GM12878 (cell line): Measurements from ENCODE around the gene THTPA. TPM values are rescaled to one million over a fixed set of nuclear protein-coding genes. Genes with fewer than 3 reads are reported as not detected.

ENCODE experiments used
- ATAC-seq: fragments of 200-7000 bp; cut with Tn5 transposase; 3 replicates; pipeline ENCODE4 v1.9.1; 2020; ENCODE audit warnings: mild to moderate bottlenecking, moderate library complexity
- BruUV-seq: library from RNA; stranded (reverse); fragments of 400-500 nt; replicated peaks from 2 replicates; lab custom pipeline; 2021; lab: Mats Ljungman, UMichigan
- CTCF ChIA-PET: fragments of 300-600 bp; sonication (Branson Sonifier 250); formaldehyde crosslinking; extraction: SDS; loops from one replicate; lab custom pipeline; 2021; ENCODE audit warnings: inconsistent platforms; lab: Yijun Ruan, JAX
- POLR2A ChIA-PET: fragments of 350-600 bp; formaldehyde crosslinking; extraction: SDS; loops from one replicate; lab custom pipeline; 2021; ENCODE audit warnings: inconsistent platforms; lab: Charles Lee
- RAD21 ChIA-PET: fragments of 300-600 bp; sonication (Branson Sonifier 250); formaldehyde crosslinking; loops from one replicate; lab custom pipeline; 2023; ENCODE audit warnings: antibody characterized with exemption; ENCODE audit not compliant: unreplicated experiment; lab: Charles Lee
- SMC1A ChIA-PET: fragments of 300-600 bp; sonication (Branson Sonifier 250); formaldehyde crosslinking; loops from one replicate; lab custom pipeline; 2023; ENCODE audit not compliant: unreplicated experiment, uncharacterized antibody; lab: Charles Lee
- DNase-seq: peaks from one replicate; pipeline ENCODE4 v3.0.0-alpha.2; 2011; ENCODE audit warnings: low read depth, low spot score
- FAIRE-seq: peaks from 3 replicates; lab custom pipeline; 2011; peaks lifted over from hg19 to GRCh38; lab: Jason Lieb, UNC
- H2AFZ ChIP-seq: 2 replicates; pipeline ENCODE4 v1.6.0; 2011; ENCODE audit warnings: low read depth, low read length, control low read depth; ENCODE audit not compliant: control insufficient read depth
- H3K27ac ChIP-seq: 2 replicates; pipeline ENCODE4 v1.5.1; 2011; ENCODE audit warnings: control low read depth; ENCODE audit not compliant: control insufficient read depth, insufficient read depth
- H3K27me3 ChIP-seq, 2 experiments: replicated peaks in 1 of 2; 2 replicates each; pipeline versions ENCODE4 v1.6.0 to v1.6.1; 2011; ENCODE audit warnings: low read length in 1 of 2; ENCODE audit not compliant: control insufficient read depth in 2 of 2, insufficient read depth in 2 of 2
- H3K36me3 ChIP-seq, 2 experiments: 2 replicates each; pipeline ENCODE4 v1.5.1; 2011; ENCODE audit warnings: low read length in 1 of 2; ENCODE audit not compliant: control insufficient read depth in 2 of 2, insufficient read depth in 2 of 2
- H3K4me1 ChIP-seq: 2 replicates; pipeline ENCODE4 v1.6.1; 2011; ENCODE audit warnings: mild to moderate bottlenecking, low read length, moderate library complexity, mixed read lengths; ENCODE audit not compliant: control insufficient read depth, insufficient read depth
- H3K4me2 ChIP-seq: 2 replicates; pipeline ENCODE4 v1.6.0; 2011; ENCODE audit warnings: control low read depth; ENCODE audit not compliant: control insufficient read depth, insufficient read depth
- H3K4me3 ChIP-seq: fragments of 200-600 bp; sonication (generic); 2 replicates; pipeline ENCODE4 v1.5.1; 2016
- H3K79me2 ChIP-seq: 2 replicates; pipeline ENCODE4 v1.6.0; 2011; ENCODE audit warnings: low read length; ENCODE audit not compliant: control insufficient read depth, insufficient read depth
- H3K9ac ChIP-seq: 2 replicates; pipeline ENCODE4 v1.8.0; 2011; ENCODE audit warnings: low read length, control low read depth, mixed read lengths; ENCODE audit not compliant: control insufficient read depth, insufficient read depth
- H3K9me3 ChIP-seq: replicated peaks from 3 replicates; pipeline ENCODE4 v1.5.1; 2011; ENCODE audit warnings: mild to moderate bottlenecking, low read length; ENCODE audit not compliant: control insufficient read depth, insufficient read depth
- H4K20me1 ChIP-seq: 2 replicates; pipeline ENCODE4 v1.6.0; 2011; ENCODE audit not compliant: control insufficient read depth, insufficient read depth
- HCFC1 ChIP-seq: fragments of 150-350 bp; IDR thresholded peaks from 2 replicates; pipeline ENCODE4 v1.6.1; 2014; ENCODE audit warnings: low read length
- IKZF1 ChIP-seq: fragments of 450-650 bp; conservative IDR thresholded peaks from 2 replicates; pipeline ENCODE4 v1.6.1; 2017; ENCODE audit warnings: antibody characterized with exemption, mild to moderate bottlenecking
- MYC ChIP-seq: IDR thresholded peaks from 2 replicates; pipeline ENCODE4 v1.6.1; 2011; ENCODE audit warnings: mild to moderate bottlenecking, low read length, moderate library complexity, inconsistent platforms; ENCODE audit not compliant: insufficient read depth, insufficient replicate concordance, insufficient read length, severe bottlenecking
- NBN ChIP-seq: fragments of 450-650 bp; IDR thresholded peaks from 2 replicates; pipeline ENCODE4 v1.6.1; 2016
- NFYA ChIP-seq: IDR thresholded peaks from 2 replicates; pipeline ENCODE4 v1.6.1; 2011; ENCODE audit warnings: low read depth, mild to moderate bottlenecking, low read length, improper control_type of control experiment, borderline replicate concordance
- PML ChIP-seq: IDR thresholded peaks from 2 replicates; pipeline ENCODE4 v1.6.1; 2012; ENCODE audit warnings: low read length, inconsistent platforms
- SPI1 ChIP-seq: IDR thresholded peaks from 2 replicates; pipeline ENCODE4 v1.6.1; 2011; ENCODE audit warnings: low read depth, mild to moderate bottlenecking, low read length, moderate library complexity, borderline replicate concordance; ENCODE audit not compliant: insufficient read depth
- STAT1 ChIP-seq: fragments of 450-650 bp; conservative IDR thresholded peaks from 2 replicates; pipeline ENCODE4 v1.6.1; 2014; ENCODE audit warnings: antibody characterized with exemption, mild to moderate bottlenecking
- TCF3 ChIP-seq: IDR thresholded peaks from 2 replicates; pipeline ENCODE4 v1.6.1; 2012; ENCODE audit warnings: low read depth, mild to moderate bottlenecking, low read length, borderline replicate concordance; ENCODE audit not compliant: insufficient read depth
- YY1 ChIP-seq: IDR thresholded peaks from 2 replicates; pipeline ENCODE4 v1.6.1; 2011; ENCODE audit warnings: low read depth, mild to moderate bottlenecking, low read length
- ZNF217 ChIP-seq: fragments of 450-650 bp; IDR thresholded peaks from 2 replicates; pipeline ENCODE4 v1.6.1; 2017; ENCODE audit warnings: antibody characterized with exemption, mild to moderate bottlenecking
- in situ Hi-C: fragments of 300-500 bp; cut with MboI; formaldehyde crosslinking; loops from 9 replicates; pipeline ENCODE4 v1.14.3; 2018; ENCODE audit warnings: mixed read lengths
- intact Hi-C: fragments of 100-400 bp; cut with micrococcal nuclease; formaldehyde crosslinking; loops from one replicate; pipeline ENCODE4 v1.14.2; 2022; ENCODE audit not compliant: unreplicated experiment
- polyA plus RNA-seq, 11 experiments: library from polyadenylated mRNA; depleted of rRNA in 4 of 11; unstranded in 6 of 11; stranded (reverse) in 5 of 11; fragments of >200 nt; fragmentation: Nextera tagmentation in 4 of 11; fragmentation: Illumina TruSeq in 1 of 11; extraction: Ambion mirVana in 4 of 11; extraction: Trizol in 1 of 11; gene quantifications; 1 replicate in 1 of 11; 2 replicates in 10 of 11; pipeline versions ENCODE4 v1.2.1 to v1.2.3, GENCODE V29; 2011 to 2016; ENCODE audit warnings: inconsistent platforms in 2 of 11, missing spikeins in 2 of 11, low read depth in 1 of 11
- total RNA-seq, 4 experiments: library from RNA; depleted of rRNA in 3 of 4; stranded (reverse); fragments of >200 nt in 3 of 4; fragmentation: Illumina TruSeq in 1 of 4; extraction: Trizol in 1 of 4; gene quantifications; 2 replicates each; pipeline versions ENCODE4 v1.2.1 to v1.2.3, GENCODE V29; 2013 to 2021
- TF ChIP-seq, protein P1 (sequence below): IDR thresholded peaks from 2 replicates; pipeline ENCODE4 v1.6.1; 2012; ENCODE audit warnings: mild to moderate bottlenecking, low read depth, low read length
- TF ChIP-seq, protein P2 (sequence below): IDR thresholded peaks from 2 replicates; pipeline ENCODE4 v1.6.1; 2011; ENCODE audit warnings: low read depth, mild to moderate bottlenecking, low read length, moderate library complexity, borderline replicate concordance; ENCODE audit errors: extremely low read depth
- TF ChIP-seq, protein P3 (sequence below): IDR thresholded peaks from 2 replicates; pipeline ENCODE4 v1.6.1; 2011; ENCODE audit warnings: mild to moderate bottlenecking, low read depth, low read length, moderate library complexity; ENCODE audit not compliant: insufficient replicate concordance

Gene THTPA
- total and polyA plus RNA-seq, 10 of the 15 experiments (the other 5 are each of a cell fraction or from before 2014, with no cell fraction given): 3.1 to 24.9 (median 12.8) TPM

DNA sequence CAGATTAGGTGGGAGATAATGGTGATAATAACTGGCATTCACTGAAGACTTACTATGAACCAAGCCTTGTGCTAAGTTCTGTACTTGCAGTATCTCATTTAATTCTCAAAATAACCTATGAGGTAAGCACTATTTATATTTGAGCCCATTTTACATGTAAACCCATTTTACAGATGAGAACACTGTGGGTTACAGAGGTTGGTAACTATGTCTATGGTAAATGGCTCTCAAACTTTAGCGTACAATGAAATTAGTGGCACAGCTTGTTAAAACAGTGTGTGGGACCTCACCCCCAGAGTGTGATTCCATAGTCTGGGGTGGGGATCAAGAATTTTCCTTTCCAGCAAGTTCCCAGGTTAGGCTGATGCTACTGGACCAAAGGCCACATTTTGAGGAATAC is 44.7 kb downstream of the THTPA start (continued):
- TF ChIP-seq YY1 (no peak), IKZF1 (no peak), STAT1 (no peak), NFYA (no peak)
- TF ChIP-seq, protein P1, sequence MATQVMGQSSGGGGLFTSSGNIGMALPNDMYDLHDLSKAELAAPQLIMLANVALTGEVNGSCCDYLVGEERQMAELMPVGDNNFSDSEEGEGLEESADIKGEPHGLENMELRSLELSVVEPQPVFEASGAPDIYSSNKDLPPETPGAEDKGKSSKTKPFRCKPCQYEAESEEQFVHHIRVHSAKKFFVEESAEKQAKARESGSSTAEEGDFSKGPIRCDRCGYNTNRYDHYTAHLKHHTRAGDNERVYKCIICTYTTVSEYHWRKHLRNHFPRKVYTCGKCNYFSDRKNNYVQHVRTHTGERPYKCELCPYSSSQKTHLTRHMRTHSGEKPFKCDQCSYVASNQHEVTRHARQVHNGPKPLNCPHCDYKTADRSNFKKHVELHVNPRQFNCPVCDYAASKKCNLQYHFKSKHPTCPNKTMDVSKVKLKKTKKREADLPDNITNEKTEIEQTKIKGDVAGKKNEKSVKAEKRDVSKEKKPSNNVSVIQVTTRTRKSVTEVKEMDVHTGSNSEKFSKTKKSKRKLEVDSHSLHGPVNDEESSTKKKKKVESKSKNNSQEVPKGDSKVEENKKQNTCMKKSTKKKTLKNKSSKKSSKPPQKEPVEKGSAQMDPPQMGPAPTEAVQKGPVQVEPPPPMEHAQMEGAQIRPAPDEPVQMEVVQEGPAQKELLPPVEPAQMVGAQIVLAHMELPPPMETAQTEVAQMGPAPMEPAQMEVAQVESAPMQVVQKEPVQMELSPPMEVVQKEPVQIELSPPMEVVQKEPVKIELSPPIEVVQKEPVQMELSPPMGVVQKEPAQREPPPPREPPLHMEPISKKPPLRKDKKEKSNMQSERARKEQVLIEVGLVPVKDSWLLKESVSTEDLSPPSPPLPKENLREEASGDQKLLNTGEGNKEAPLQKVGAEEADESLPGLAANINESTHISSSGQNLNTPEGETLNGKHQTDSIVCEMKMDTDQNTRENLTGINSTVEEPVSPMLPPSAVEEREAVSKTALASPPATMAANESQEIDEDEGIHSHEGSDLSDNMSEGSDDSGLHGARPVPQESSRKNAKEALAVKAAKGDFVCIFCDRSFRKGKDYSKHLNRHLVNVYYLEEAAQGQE: no peak

DNA sequence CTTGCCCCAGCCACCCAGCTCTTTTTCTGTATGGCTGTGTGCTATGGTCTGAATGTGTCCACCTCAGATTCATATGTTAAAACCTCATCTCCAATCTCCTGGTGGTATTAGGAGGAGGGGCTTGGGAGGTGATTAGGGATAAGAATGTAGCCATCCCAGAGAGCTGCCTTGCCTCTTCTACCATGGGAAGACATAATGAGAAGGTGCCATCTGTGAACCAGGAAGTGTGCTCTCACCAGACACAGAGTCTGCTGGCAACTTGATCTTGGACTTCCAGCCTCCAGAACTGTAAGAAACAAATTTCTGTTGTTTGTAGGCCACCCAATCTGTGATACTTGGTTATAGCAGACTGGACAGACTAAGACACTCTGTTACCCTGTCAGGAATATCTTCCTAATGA is 45.4 kb downstream of the THTPA start:
- Histone ChIP-seq H3K79me2 (no peaks in the 10 kb centered on the region), H3K27me3 (no peaks in the 10 kb centered on the region), H3K9me3 (no peaks in the 10 kb centered on the region; the same call in 2 of the 3 replicates), H2AFZ (peak overlapping the region; percentile 56; the same call in 1 of the 2 replicates), H3K4me2 (no peak overlapping the region), H3K36me3 (no peaks in the 10 kb centered on the region), H3K27ac (no peak overlapping the region), H3K4me3 (no peak overlapping the region), H3K4me1 (peaks cover 45% of the 10 kb centered on the region), H4K20me1 (no peaks in the 10 kb centered on the region), H3K9ac (no peak overlapping the region)
- DNase-seq: no peak
- in situ Hi-C loops: no loop called here
- ChIA-PET SMC1A (interaction anchor here (0.6 to 1.5 kb wide), 4 partner anchors 13 to 199 kb away, joined by 3 to 5 read pairs (median 4); no protein-coding TSS in a partner anchor), RAD21 (no interaction called here), CTCF (interaction anchor here (1.9 to 3.3 kb wide), 2 partner anchors 11 to 31 kb away, joined by 7 to 18 read pairs; no protein-coding TSS in a partner anchor), POLR2A (no interaction called here)
- BruUV-seq: no TSS peak
- no peak for FAIRE-seq
- intact Hi-C loops: no loop called here
- no peak for TF ChIP-seq HCFC1
- no peak for TF ChIP-seq TCF3
- no peak for TF ChIP-seq PML
- TF ChIP-seq, protein P2, sequence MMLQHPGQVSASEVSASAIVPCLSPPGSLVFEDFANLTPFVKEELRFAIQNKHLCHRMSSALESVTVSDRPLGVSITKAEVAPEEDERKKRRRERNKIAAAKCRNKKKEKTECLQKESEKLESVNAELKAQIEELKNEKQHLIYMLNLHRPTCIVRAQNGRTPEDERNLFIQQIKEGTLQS: no peak
- no peak for TF ChIP-seq NBN
- no peak for TF ChIP-seq SPI1
- no peak for TF ChIP-seq MYC
- TF ChIP-seq ZNF217: no peak
- TF ChIP-seq YY1: no peak
- TF ChIP-seq, protein P3, sequence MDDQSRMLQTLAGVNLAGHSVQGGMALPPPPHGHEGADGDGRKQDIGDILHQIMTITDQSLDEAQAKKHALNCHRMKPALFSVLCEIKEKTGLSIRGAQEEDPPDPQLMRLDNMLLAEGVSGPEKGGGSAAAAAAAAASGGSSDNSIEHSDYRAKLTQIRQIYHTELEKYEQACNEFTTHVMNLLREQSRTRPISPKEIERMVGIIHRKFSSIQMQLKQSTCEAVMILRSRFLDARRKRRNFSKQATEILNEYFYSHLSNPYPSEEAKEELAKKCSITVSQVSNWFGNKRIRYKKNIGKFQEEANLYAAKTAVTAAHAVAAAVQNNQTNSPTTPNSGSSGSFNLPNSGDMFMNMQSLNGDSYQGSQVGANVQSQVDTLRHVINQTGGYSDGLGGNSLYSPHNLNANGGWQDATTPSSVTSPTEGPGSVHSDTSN: no peak
- no peak for ATAC-seq
